WTC11 (cell line): Measurements from ENCODE around the gene OGA. TPM values are rescaled to one million over a fixed set of nuclear protein-coding genes. Genes with fewer than 3 reads are reported as not detected.

ENCODE experiments used
- ATF3 ChIP-seq: sonication (generic); formaldehyde crosslinking; conservative IDR thresholded peaks from 2 replicates; pipeline ENCODE4 v1.8.1; 2022; ENCODE audit warnings: mild to moderate bottlenecking, missing genetic modification reagents
- CBFB ChIP-seq: sonication (generic); formaldehyde crosslinking; IDR thresholded peaks from 2 replicates; pipeline ENCODE4 v1.8.1; 2022; ENCODE audit warnings: mild to moderate bottlenecking, low read depth, missing genetic modification reagents
- CREB1 ChIP-seq: sonication (generic); formaldehyde crosslinking; IDR thresholded peaks from 2 replicates; pipeline ENCODE4 v1.8.0; 2023; ENCODE audit warnings: mild to moderate bottlenecking, missing genetic modification reagents
- FOXP1 ChIP-seq: sonication (generic); formaldehyde crosslinking; IDR thresholded peaks from 2 replicates; pipeline ENCODE4 v1.8.0; 2022; ENCODE audit warnings: missing genetic modification reagents, mild to moderate bottlenecking, moderate library complexity, borderline replicate concordance
- GABPB1 ChIP-seq: sonication (generic); formaldehyde crosslinking; IDR thresholded peaks from 2 replicates; pipeline ENCODE4 v1.8.1; 2023; ENCODE audit warnings: mild to moderate bottlenecking, missing genetic modification reagents
- HMGA2 ChIP-seq: fragments of 250-450 bp; sonication (Bioruptor Pico); IDR thresholded peaks from 2 replicates; pipeline ENCODE4 v1.4.0; 2021; ENCODE audit warnings: mild to moderate bottlenecking, moderate library complexity
- IRF2 ChIP-seq: sonication (generic); formaldehyde crosslinking; IDR thresholded peaks from 2 replicates; pipeline ENCODE4 v1.8.0; 2022; ENCODE audit warnings: low read depth, missing genetic modification reagents, borderline replicate concordance
- JAZF1 ChIP-seq: fragments of 250-450 bp; sonication (Bioruptor Pico); IDR thresholded peaks from 2 replicates; pipeline ENCODE4 v1.9.0; 2021; ENCODE audit warnings: moderate library complexity, mild to moderate bottlenecking, inconsistent platforms
- MLX ChIP-seq: sonication (generic); formaldehyde crosslinking; IDR thresholded peaks from 2 replicates; pipeline ENCODE4 v1.8.1; 2023; ENCODE audit warnings: mild to moderate bottlenecking, missing genetic modification reagents, moderate library complexity
- OVOL2 ChIP-seq: fragments of 250-450 bp; sonication (Bioruptor Pico); IDR thresholded peaks from 2 replicates; pipeline ENCODE4 v1.9.0; 2021; ENCODE audit warnings: mild to moderate bottlenecking, borderline replicate concordance
- TEAD1 ChIP-seq: sonication (generic); formaldehyde crosslinking; IDR thresholded peaks from 2 replicates; pipeline ENCODE4 v1.8.0; 2022; ENCODE audit warnings: mild to moderate bottlenecking, missing genetic modification reagents
- ZNF219 ChIP-seq: sonication (generic); formaldehyde crosslinking; IDR thresholded peaks from 2 replicates; pipeline ENCODE4 v1.8.0; 2023; ENCODE audit warnings: missing genetic modification reagents, mild to moderate bottlenecking, borderline replicate concordance
- ZNF396 ChIP-seq: fragments of 250-450 bp; sonication (Bioruptor Pico); IDR thresholded peaks from 2 replicates; pipeline ENCODE4 v1.8.0; 2021; ENCODE audit warnings: mild to moderate bottlenecking, moderate library complexity, borderline replicate concordance
- ZNF425 ChIP-seq: fragments of 250-450 bp; sonication (Bioruptor Pico); conservative IDR thresholded peaks from 2 replicates; pipeline ENCODE4 v1.9.0; 2021; ENCODE audit warnings: mild to moderate bottlenecking
- ZNF532 ChIP-seq: fragments of 250-450 bp; sonication (Bioruptor Pico); IDR thresholded peaks from 2 replicates; pipeline ENCODE4 v1.9.0; 2021; ENCODE audit warnings: mild to moderate bottlenecking, borderline replicate concordance
- ZNF671 ChIP-seq: fragments of 250-450 bp; sonication (Bioruptor Pico); IDR thresholded peaks from 2 replicates; pipeline ENCODE4 v1.8.0; 2021; ENCODE audit warnings: mild to moderate bottlenecking
- total RNA-seq: library from RNA; stranded (reverse); gene quantifications from 3 replicates; pipeline ENCODE4 v1.2.3, GENCODE V29; 2021
- TF ChIP-seq, protein P1 (sequence below): sonication (generic); formaldehyde crosslinking; IDR thresholded peaks from 2 replicates; pipeline ENCODE4 v1.8.1; 2023; ENCODE audit warnings: mild to moderate bottlenecking, moderate library complexity, missing genetic modification reagents
- TF ChIP-seq, protein P2 (sequence below): sonication (generic); formaldehyde crosslinking; IDR thresholded peaks from 2 replicates; pipeline ENCODE4 v1.8.1; 2022; ENCODE audit warnings: low read depth, missing genetic modification reagents, borderline replicate concordance
- TF ChIP-seq, protein P3 (sequence below): fragments of 250-450 bp; sonication (Bioruptor Pico); IDR thresholded peaks from 2 replicates; pipeline ENCODE4 v1.8.0; 2021; ENCODE audit warnings: mild to moderate bottlenecking
- TF ChIP-seq, protein P4 (sequence below): sonication (generic); formaldehyde crosslinking; IDR thresholded peaks from 2 replicates; pipeline ENCODE4 v1.8.0; 2023; ENCODE audit warnings: mild to moderate bottlenecking, missing genetic modification reagents

Gene OGA
- total RNA-seq, 1 experiment from 2014 or later = 111 TPM

DNA sequence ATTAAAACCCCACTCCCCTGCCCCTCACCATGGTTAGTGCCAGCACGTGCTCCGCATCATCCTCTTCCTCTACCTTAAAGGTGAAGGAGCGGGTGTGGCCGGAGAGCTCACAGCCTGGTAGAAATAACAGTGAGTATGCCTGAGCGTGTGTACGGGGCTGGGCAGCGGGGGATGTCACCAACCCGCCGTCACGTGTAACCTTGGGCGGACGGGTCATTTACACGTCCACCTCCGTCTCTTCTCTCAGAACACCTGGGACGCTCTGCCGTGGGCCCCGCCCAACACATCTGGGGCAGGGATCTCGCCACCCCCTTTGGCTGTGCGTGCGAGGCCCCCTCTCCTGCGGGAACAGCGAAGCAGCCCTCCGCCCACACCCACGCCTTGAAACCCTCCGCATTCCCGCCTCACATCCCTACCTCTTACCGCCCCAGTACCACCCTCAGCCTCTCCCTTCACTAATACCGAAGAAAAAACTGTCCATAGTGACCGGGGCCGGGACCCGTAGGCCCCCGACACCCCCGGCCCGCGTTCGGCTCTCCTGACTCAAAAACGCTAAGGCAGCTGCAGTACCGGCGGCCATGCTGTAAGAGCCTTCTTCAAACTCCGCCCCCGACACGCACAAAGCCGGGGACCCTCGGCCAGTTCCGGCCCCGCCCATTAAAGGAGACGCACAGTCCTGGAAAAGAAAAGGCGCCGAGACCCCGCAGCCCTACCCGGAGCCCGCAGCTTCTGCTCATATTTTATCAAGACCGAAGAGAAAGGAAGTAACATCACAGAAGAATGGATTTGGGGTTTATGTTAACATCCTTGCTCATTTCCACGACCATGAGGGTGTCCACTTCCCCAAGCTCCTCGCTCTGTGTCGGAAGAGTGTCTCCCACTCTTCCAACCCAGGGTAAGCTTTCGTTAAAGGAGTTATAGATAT, 35.2 kb downstream of the OGA start, which contains the start of gene NPM3 (continued):
- TF ChIP-seq ZNF532 (CRISPR knock-in tag) (no peak), ATF3 (CRISPR knock-in tag) (no peak), GABPB1 (CRISPR knock-in tag) (no peak), ZNF396 (no peak), IRF2 (CRISPR knock-in tag) (no peak), ZNF219 (no peak), CREB1 (CRISPR knock-in tag) (peak; percentile 83; the same call in 1 of the 2 replicates), OVOL2 (CRISPR knock-in tag) (no peak), TEAD1 (CRISPR knock-in tag) (no peak), FOXP1 (no peak; the same call in 1 of the 2 replicates), CBFB (CRISPR knock-in tag) (no peak), ZNF671 (CRISPR knock-in tag) (no peak), MLX (CRISPR knock-in tag) (no peak), JAZF1 (no peak), HMGA2 (CRISPR knock-in tag) (no peak), ZNF425 (CRISPR knock-in tag) (no peak)
- TF ChIP-seq, protein P1, sequence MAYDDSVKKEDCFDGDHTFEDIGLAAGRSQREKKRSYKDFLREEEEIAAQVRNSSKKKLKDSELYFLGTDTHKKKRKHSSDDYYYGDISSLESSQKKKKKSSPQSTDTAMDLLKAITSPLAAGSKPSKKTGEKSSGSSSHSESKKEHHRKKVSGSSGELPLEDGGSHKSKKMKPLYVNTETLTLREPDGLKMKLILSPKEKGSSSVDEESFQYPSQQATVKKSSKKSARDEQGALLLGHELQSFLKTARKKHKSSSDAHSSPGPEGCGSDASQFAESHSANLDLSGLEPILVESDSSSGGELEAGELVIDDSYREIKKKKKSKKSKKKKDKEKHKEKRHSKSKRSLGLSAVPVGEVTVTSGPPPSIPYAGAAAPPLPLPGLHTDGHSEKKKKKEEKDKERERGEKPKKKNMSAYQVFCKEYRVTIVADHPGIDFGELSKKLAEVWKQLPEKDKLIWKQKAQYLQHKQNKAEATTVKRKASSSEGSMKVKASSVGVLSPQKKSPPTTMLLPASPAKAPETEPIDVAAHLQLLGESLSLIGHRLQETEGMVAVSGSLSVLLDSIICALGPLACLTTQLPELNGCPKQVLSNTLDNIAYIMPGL = no peak
- TF ChIP-seq, protein P2, sequence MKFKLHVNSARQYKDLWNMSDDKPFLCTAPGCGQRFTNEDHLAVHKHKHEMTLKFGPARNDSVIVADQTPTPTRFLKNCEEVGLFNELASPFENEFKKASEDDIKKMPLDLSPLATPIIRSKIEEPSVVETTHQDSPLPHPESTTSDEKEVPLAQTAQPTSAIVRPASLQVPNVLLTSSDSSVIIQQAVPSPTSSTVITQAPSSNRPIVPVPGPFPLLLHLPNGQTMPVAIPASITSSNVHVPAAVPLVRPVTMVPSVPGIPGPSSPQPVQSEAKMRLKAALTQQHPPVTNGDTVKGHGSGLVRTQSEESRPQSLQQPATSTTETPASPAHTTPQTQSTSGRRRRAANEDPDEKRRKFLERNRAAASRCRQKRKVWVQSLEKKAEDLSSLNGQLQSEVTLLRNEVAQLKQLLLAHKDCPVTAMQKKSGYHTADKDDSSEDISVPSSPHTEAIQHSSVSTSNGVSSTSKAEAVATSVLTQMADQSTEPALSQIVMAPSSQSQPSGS = no peak
- TF ChIP-seq, protein P3, sequence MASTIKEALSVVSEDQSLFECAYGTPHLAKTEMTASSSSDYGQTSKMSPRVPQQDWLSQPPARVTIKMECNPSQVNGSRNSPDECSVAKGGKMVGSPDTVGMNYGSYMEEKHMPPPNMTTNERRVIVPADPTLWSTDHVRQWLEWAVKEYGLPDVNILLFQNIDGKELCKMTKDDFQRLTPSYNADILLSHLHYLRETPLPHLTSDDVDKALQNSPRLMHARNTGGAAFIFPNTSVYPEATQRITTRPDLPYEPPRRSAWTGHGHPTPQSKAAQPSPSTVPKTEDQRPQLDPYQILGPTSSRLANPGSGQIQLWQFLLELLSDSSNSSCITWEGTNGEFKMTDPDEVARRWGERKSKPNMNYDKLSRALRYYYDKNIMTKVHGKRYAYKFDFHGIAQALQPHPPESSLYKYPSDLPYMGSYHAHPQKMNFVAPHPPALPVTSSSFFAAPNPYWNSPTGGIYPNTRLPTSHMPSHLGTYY (CRISPR knock-in tag) = no peak
- TF ChIP-seq, protein P4, sequence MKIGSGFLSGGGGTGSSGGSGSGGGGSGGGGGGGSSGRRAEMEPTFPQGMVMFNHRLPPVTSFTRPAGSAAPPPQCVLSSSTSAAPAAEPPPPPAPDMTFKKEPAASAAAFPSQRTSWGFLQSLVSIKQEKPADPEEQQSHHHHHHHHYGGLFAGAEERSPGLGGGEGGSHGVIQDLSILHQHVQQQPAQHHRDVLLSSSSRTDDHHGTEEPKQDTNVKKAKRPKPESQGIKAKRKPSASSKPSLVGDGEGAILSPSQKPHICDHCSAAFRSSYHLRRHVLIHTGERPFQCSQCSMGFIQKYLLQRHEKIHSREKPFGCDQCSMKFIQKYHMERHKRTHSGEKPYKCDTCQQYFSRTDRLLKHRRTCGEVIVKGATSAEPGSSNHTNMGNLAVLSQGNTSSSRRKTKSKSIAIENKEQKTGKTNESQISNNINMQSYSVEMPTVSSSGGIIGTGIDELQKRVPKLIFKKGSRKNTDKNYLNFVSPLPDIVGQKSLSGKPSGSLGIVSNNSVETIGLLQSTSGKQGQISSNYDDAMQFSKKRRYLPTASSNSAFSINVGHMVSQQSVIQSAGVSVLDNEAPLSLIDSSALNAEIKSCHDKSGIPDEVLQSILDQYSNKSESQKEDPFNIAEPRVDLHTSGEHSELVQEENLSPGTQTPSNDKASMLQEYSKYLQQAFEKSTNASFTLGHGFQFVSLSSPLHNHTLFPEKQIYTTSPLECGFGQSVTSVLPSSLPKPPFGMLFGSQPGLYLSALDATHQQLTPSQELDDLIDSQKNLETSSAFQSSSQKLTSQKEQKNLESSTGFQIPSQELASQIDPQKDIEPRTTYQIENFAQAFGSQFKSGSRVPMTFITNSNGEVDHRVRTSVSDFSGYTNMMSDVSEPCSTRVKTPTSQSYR (CRISPR knock-in tag) = no peak
